ENCODE results near the gene VAV1. TPM values are rescaled to one million over a fixed set of nuclear protein-coding genes. Genes with fewer than 3 reads are reported as not detected.
A peak's percentile ranks its signal among the peaks of the same experiment; 100 is the strongest.

VAV1 gene
- total RNA-seq = 10 to 100 TPM in 1 of 2 donors, 1 to 10 TPM in 1; 7.6 to 12.2 TPM

GRCh38 chr19:6772028-6772865 lies at the start of gene VAV1:
TSS of gene VAV1 (plus strand) at chr19:6772708. CDS start at chr19:6772808, 100 bp downstream.
- no peaks in the 10 kb centered on the region for H3K9me3 ChIP-seq
- peak within 1 kb of the TSS; percentile 64 for H3K4me3 ChIP-seq
- no peak within 1 kb of the TSS for H3K27ac ChIP-seq
- ATAC-seq (ENCODE audit: insufficient number of reproducible peaks, low FRiP score, low read depth) = no peak
- peaks cover 2 to 5% of the 10 kb centered on the region in 2 donors for H3K4me1 ChIP-seq (ENCODE audit: control insufficient read depth in 1 of 2, low read depth in 2 of 2)
- no peak for DNase-seq (ENCODE audit: low spot score)
- no peak for TF ChIP-seq CTCF (IDR thresholded peaks at IDR 0.05)
- H3K27me3 ChIP-seq (replicated peaks; ENCODE audit: insufficient read depth) = no peaks in the 10 kb centered on the region
- no peaks in the 10 kb centered on the region for H3K36me3 ChIP-seq

GRCh38 chr19:6723108-6723618 lies 49.3 kb upstream of the VAV1 start:
- Histone ChIP-seq H3K4me1 (ENCODE audit: control insufficient read depth in 1 of 2, low read depth in 2 of 2) (peaks cover 4 to 5% of the 10 kb centered on the region in 2 donors), H3K27ac (no peak overlapping the region), H3K36me3 (no peaks in the 10 kb centered on the region), H3K27me3 (replicated peaks; ENCODE audit: insufficient read depth) (no peaks in the 10 kb centered on the region), H3K4me3 (peak overlapping the region; percentile 14), H3K9me3 (no peaks in the 10 kb centered on the region)
- no peak for DNase-seq (ENCODE audit: low spot score)
- TF ChIP-seq CTCF (IDR thresholded peaks at IDR 0.05) = no peak
- ATAC-seq (ENCODE audit: insufficient number of reproducible peaks, low FRiP score, low read depth) = no peak

GRCh38 chr19:6723738-6724137 lies 48.8 kb upstream of the VAV1 start:
- Histone ChIP-seq H3K4me1 (ENCODE audit: control insufficient read depth in 1 of 2, low read depth in 2 of 2) (peaks cover 4 to 5% of the 10 kb centered on the region in 2 donors), H3K4me3 (no peak overlapping the region), H3K27me3 (replicated peaks; ENCODE audit: insufficient read depth) (no peaks in the 10 kb centered on the region), H3K9me3 (no peaks in the 10 kb centered on the region), H3K36me3 (no peaks in the 10 kb centered on the region), H3K27ac (no peak overlapping the region)
- TF ChIP-seq CTCF (IDR thresholded peaks at IDR 0.05) = no peak
- no peak for DNase-seq (ENCODE audit: low spot score)
- no peak for ATAC-seq (ENCODE audit: insufficient number of reproducible peaks, low FRiP score, low read depth)

- no peak for TF ChIP-seq CTCF (IDR thresholded peaks at IDR 0.05)
- H3K4me3 ChIP-seq = no peak overlapping the region
- no peaks in the 10 kb centered on the region for H3K27me3 ChIP-seq (replicated peaks; ENCODE audit: insufficient read depth)
- H3K4me1 ChIP-seq (ENCODE audit: control insufficient read depth in 1 of 2, low read depth in 2 of 2) = peaks cover 4 to 5% of the 10 kb centered on the region in 2 donors
- ATAC-seq (ENCODE audit: insufficient number of reproducible peaks, low FRiP score, low read depth) = no peak
- no peaks in the 10 kb centered on the region for H3K9me3 ChIP-seq
- no peak for DNase-seq (ENCODE audit: low spot score)
- H3K36me3 ChIP-seq = no peaks in the 10 kb centered on the region
- H3K27ac ChIP-seq = no peak overlapping the region
Measured at GRCh38 chr19:6724631-6725492, 47.6 kb upstream of the VAV1 start.
